Measurements from ENCODE around the gene SLAMF1. TPM values are rescaled to one million over a fixed set of nuclear protein-coding genes. Genes with fewer than 3 reads are reported as not detected.

Gene SLAMF1
- total RNA-seq, 1 donor from 2014 or later = 0.36 TPM

DNA sequence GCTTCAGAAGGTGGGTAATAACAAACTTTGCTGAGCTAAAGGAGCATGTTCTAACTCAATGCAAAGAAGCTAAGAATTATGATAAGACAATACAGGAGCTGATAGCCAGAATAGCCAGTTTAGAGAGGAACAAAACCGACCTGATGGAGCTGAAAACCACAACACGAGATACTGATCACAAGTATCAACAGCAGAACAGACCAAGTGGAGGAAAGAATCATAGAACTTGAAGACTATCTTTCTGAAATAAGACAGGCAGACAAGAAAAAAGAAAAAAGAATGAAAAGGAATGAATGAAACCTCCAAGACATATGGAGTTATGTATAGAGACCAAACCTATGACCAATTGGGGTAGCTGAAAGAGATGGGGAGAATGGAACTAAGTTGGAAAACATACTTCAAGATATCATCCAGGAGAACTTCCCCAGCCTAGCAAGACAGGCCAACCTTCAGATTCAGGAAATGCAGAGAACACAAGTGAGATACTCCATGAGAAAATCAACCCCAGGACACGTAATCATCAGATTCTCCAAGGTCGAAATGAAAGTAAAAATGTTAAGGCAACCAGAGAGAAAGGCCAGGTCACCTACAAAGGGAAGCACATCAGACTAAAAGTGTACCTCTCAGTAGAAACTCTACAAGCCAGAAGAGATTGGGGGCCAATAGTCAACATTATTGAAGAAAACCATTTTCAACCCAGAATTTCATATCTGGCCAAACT lies 88.0 kb downstream of the SLAMF1 start:
- ATAC-seq = no peak

Other genes with a start within 250 kb of the SLAMF1 start
- gene VANGL2, start 246.5 kb downstream of the SLAMF1 start, total RNA-seq = 12.3 TPM
- 0.28 TPM for gene SLAMF6, start 123.8 kb downstream of the SLAMF1 start, total RNA-seq
- 1.2 TPM for gene CD84, start 67.5 kb downstream of the SLAMF1 start, total RNA-seq
- 2.0 TPM for gene CD48, start 64.8 kb upstream of the SLAMF1 start, total RNA-seq
- 6.3 TPM for gene SLAMF7, start 92.2 kb upstream of the SLAMF1 start, total RNA-seq
- 0.20 TPM for gene LY9, start 149.1 kb upstream of the SLAMF1 start, total RNA-seq
- gene CD244, start 215.8 kb upstream of the SLAMF1 start, total RNA-seq = 0.56 TPM
- gene ITLN1, start 238.1 kb upstream of the SLAMF1 start, total RNA-seq = not detected

All from esophagus mucosa (tissue), 1 donor.